Muscle of leg (tissue), 16 donors: ENCODE results near the gene ADARB2. TPM values are rescaled to one million over a fixed set of nuclear protein-coding genes. Genes with fewer than 3 reads are reported as not detected.
"Not testable (repeated sequence)": the region's sequence is repeated elsewhere in the genome, so short reads cannot be mapped to it uniquely, and the experiment has no call there.

ENCODE experiments used
- DNase-seq: peaks from one replicate; pipeline ENCODE4 v3.0.0; 2013
- H3K27ac ChIP-seq: one replicate; pipeline ENCODE4 v1.5.1; 2013; ENCODE audit warnings: mild to moderate bottlenecking, low read length, control low read depth
- H3K27me3 ChIP-seq: one replicate; pipeline ENCODE4 v1.6.1; 2013; ENCODE audit warnings: low read length; ENCODE audit not compliant: control insufficient read depth, insufficient read depth
- H3K36me3 ChIP-seq: one replicate; pipeline ENCODE4 v1.6.1; 2013; ENCODE audit warnings: low read length; ENCODE audit not compliant: control insufficient read depth, insufficient read depth
- H3K4me1 ChIP-seq: one replicate; pipeline ENCODE4 v1.6.1; 2013; ENCODE audit warnings: low read length; ENCODE audit not compliant: control insufficient read depth, insufficient read depth
- H3K4me3 ChIP-seq: one replicate; pipeline ENCODE4 v1.5.1; 2013; ENCODE audit warnings: low read length, control low read depth
- H3K9me3 ChIP-seq: replicated peaks from 2 replicates; pipeline ENCODE4 v1.6.1; 2013; ENCODE audit warnings: low read depth, low read length; ENCODE audit not compliant: control insufficient read depth
- WGBS: methylation state at CpG from one replicate; pipeline ENCODE4 v1.1.5; 2013; ENCODE audit warnings: missing lambda C conversion rate; ENCODE audit not compliant: insufficient coverage; 5-methylcytosine and 5-hydroxymethylcytosine counted together
- long read RNA-seq, 11 donors: transcript quantifications; one replicate each; lab custom pipeline, GENCODE V29; 2026
- polyA plus RNA-seq, 8 donors: library from polyadenylated mRNA; unstranded; fragments of 120-200 nt; gene quantifications; one replicate each; pipeline versions ENCODE4 v1.2.1 to v1.2.3, GENCODE V29; 2013; ENCODE audit warnings: inconsistent platforms in 1 of 8, low replicate concordance in 1 of 8; ENCODE audit not compliant: insufficient read length in 8 of 8, insufficient read depth in 1 of 8
- total RNA-seq: library from RNA; stranded (reverse); fragments of 120-200 nt; gene quantifications from one replicate; pipeline ENCODE4 v1.2.4, GENCODE V29; 2013

ADARB2 gene
- 0.13 TPM for total RNA-seq
- polyA plus RNA-seq: under 1 TPM; 0.18 to 0.38 (median 0.27) TPM
- long read RNA-seq, donor 1: 0 reads
- long read RNA-seq, donor 2: 0 reads
- long read RNA-seq, donor 3: 0 reads
- long read RNA-seq, donor 4: 0 reads
- long read RNA-seq, donor 5: 0 reads
- long read RNA-seq, donor 6: 0 reads
- long read RNA-seq, donor 7: 0 reads
- long read RNA-seq, donor 8: 0 reads
- long read RNA-seq, donor 9: 0 reads
- long read RNA-seq, donor 10: 0 reads
- long read RNA-seq, donor 11: 0 reads

GRCh38 chr10:1737222-1738061 lies at the start of gene ADARB2:
TSS of gene ADARB2 (minus strand) at chr10:1737525.
- under 1% methylated on average over 43 of the region's 50 CpGs for WGBS

GRCh38 chr10:1785835-1786234 lies 48.5 kb upstream of the ADARB2 start:
- no peaks in the 10 kb centered on the region for H3K36me3 ChIP-seq
- H3K9me3 ChIP-seq: no peaks in the 10 kb centered on the region
- DNase-seq: no peak
- H3K27me3 ChIP-seq: no peaks in the 10 kb centered on the region
- no peak overlapping the region for H3K4me3 ChIP-seq
- no peaks in the 10 kb centered on the region for H3K4me1 ChIP-seq
- H3K27ac ChIP-seq: no peak overlapping the region
- whole genome bisulfite sequencing: 83% methylated on average over 2 of the region's 3 CpGs

More at GRCh38 chr10:1737222-1738061, at the start of gene ADARB2:
- DNase-seq: peak; percentile 79
- Histone ChIP-seq H3K4me3 (peak within 1 kb of the TSS; percentile 0), H3K9me3 (no peaks in the 10 kb centered on the region), H3K27me3 (peaks cover 58% of the 10 kb centered on the region), H3K27ac (no peak within 1 kb of the TSS), H3K4me1 (peaks cover 15% of the 10 kb centered on the region), H3K36me3 (no peaks in the 10 kb centered on the region)

DNA sequence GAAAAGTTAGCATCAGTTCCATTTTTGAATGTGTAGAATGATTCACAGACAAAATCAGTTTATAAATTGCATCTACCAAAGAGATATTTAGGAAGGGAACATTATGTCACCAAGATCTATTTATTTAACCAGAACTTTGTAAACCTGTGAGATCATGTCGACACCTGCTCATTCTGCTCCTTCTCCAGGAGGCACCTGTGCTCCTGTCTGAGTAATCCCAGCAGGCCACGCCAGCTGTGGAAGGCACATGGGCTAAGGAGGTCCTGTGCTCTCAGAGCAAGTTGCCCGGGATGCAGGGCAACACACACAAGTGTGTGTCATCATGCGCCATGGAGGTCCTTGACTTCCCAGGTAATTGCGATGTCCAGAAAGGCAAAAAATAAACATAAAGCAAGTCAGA lies 45.5 kb upstream of the ADARB2 start:
- DNase-seq: no peak
- no peaks in the 10 kb centered on the region for H3K27me3 ChIP-seq
- no peaks in the 10 kb centered on the region for H3K36me3 ChIP-seq
- H3K4me3 ChIP-seq: no peak overlapping the region
- no peaks in the 10 kb centered on the region for H3K9me3 ChIP-seq
- no peak overlapping the region for H3K27ac ChIP-seq
- WGBS: 95% methylated on average over 4 of the region's 5 CpGs
- no peaks in the 10 kb centered on the region for H3K4me1 ChIP-seq

- no peaks in the 10 kb centered on the region for H3K27me3 ChIP-seq
- 92% methylated on average over 9 of the region's 10 CpGs for WGBS
- H3K4me1 ChIP-seq: no peaks in the 10 kb centered on the region
- H3K27ac ChIP-seq: no peak overlapping the region
- no peak for DNase-seq
- H3K36me3 ChIP-seq: no peaks in the 10 kb centered on the region
- no peaks in the 10 kb centered on the region for H3K9me3 ChIP-seq
- H3K4me3 ChIP-seq: no peak overlapping the region
Observed at GRCh38 chr10:1779796-1780195, 42.5 kb upstream of the ADARB2 start.

- WGBS: 81% methylated on average over 9 of the region's 11 CpGs
- H3K4me3 ChIP-seq: no peak overlapping the region
Observed at GRCh38 chr10:1778375-1778969, 41.1 kb upstream of the ADARB2 start.

DNA sequence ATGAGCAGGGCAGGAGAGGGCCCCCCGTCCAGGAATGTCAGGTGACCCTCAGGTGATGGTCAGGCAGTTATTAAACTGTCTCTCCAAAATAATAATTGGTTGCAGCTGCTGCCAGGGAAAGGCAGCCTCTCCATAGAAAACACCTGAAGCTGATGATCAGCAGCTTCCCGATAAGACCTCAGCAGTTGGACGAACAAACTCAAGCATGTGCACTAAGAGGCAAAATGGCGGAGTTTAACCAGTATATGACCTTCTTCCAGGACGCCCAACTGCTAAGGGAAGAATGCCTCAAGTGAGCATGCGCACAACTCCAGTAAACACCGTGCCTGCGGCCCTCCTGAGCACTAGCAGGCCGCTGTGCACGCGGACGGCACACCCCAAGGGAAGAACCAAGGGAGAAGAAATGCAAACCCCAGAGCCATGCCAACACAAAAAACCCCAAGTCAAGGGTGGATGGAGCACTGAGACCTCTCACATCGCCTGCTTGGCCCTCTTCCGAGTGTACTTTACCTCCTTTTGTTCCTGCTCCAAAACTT lies 38.9 kb upstream of the ADARB2 start:
- Histone ChIP-seq H3K27ac (no peak overlapping the region), H3K27me3 (no peaks in the 10 kb centered on the region), H3K4me3 (no peak overlapping the region), H3K9me3 (no peaks in the 10 kb centered on the region), H3K4me1 (no peaks in the 10 kb centered on the region), H3K36me3 (no peaks in the 10 kb centered on the region)
- 83% methylated on average over 12 of the region's 14 CpGs for WGBS
- DNase-seq: no peak

More at GRCh38 chr10:1778375-1778969, 41.1 kb upstream of the ADARB2 start:
- Histone ChIP-seq H3K4me1 (no peaks in the 10 kb centered on the region), H3K27me3 (no peaks in the 10 kb centered on the region), H3K27ac (no peak overlapping the region), H3K36me3 (no peaks in the 10 kb centered on the region), H3K9me3 (no peaks in the 10 kb centered on the region)
- no peak for DNase-seq

GRCh38 chr10:1774796-1775195 lies 37.5 kb upstream of the ADARB2 start:
- Histone ChIP-seq H3K4me1 (no peaks in the 10 kb centered on the region), H3K4me3 (no peak overlapping the region), H3K9me3 (no peaks in the 10 kb centered on the region), H3K27ac (no peak overlapping the region), H3K27me3 (no peaks in the 10 kb centered on the region), H3K36me3 (no peaks in the 10 kb centered on the region)
- 27% methylated on average over 2 of the region's 5 CpGs for WGBS
- DNase-seq: no peak

- not testable (repeated sequence) for DNase-seq, H3K27ac ChIP-seq
- WGBS: 92% methylated on average over 18 of the region's 23 CpGs
Observed at GRCh38 chr10:1773204-1773603, 35.9 kb upstream of the ADARB2 start.

GRCh38 chr10:1766049-1766448 lies 28.7 kb upstream of the ADARB2 start:
- Histone ChIP-seq H3K36me3 (no peaks in the 10 kb centered on the region), H3K4me1 (no peaks in the 10 kb centered on the region), H3K27me3 (no peaks in the 10 kb centered on the region), H3K9me3 (no peaks in the 10 kb centered on the region), H3K4me3 (no peak overlapping the region), H3K27ac (no peak overlapping the region)
- 80% methylated on average over 10 of the region's 10 CpGs for WGBS
- no peak for DNase-seq

More at GRCh38 chr10:1773204-1773603, 35.9 kb upstream of the ADARB2 start:
- H3K27me3 ChIP-seq, H3K4me3 ChIP-seq, H3K4me1 ChIP-seq, H3K9me3 ChIP-seq, H3K36me3 ChIP-seq: not testable (repeated sequence)

GRCh38 chr10:1762076-1762475 lies 24.8 kb upstream of the ADARB2 start:
- Histone ChIP-seq H3K4me3 (no peak overlapping the region), H3K4me1 (no peaks in the 10 kb centered on the region), H3K27me3 (no peaks in the 10 kb centered on the region), H3K36me3 (no peaks in the 10 kb centered on the region), H3K9me3 (no peaks in the 10 kb centered on the region), H3K27ac (no peak overlapping the region)
- WGBS: 22% methylated on average over 7 of the region's 8 CpGs
- DNase-seq: no peak
